Choroid plexus epithelial cell (primary cell): Measurements from ENCODE around the gene BOLA1.

Source experiments
- DNase-seq: peaks from one replicate; pipeline ENCODE4 v3.0.0-alpha.2; 2010; ENCODE audit warnings: low read depth
- H3K4me3 ChIP-seq: 2 replicates; pipeline ENCODE4 v1.5.1; 2011; ENCODE audit warnings: low read depth, mild to moderate bottlenecking, control low read depth, low read length, moderate library complexity
- CTCF ChIP-seq: conservative IDR thresholded peaks from 2 replicates; pipeline ENCODE4 v1.5.1; 2011; ENCODE audit warnings: low read depth, mild to moderate bottlenecking, control low read depth, inconsistent platforms, low read length, moderate library complexity

BOLA1 gene

GRCh38 chr1:149923626-149924025 lies 24.3 kb downstream of the BOLA1 start:
- H3K4me3 ChIP-seq = no peak overlapping the region
- no peak for TF ChIP-seq CTCF
- no peak for DNase-seq

- no peak for TF ChIP-seq CTCF
- H3K4me3 ChIP-seq = no peak overlapping the region
- DNase-seq = no peak
Measured at GRCh38 chr1:149925345-149925744, 26.0 kb downstream of the BOLA1 start.

GRCh38 chr1:149925751-149926150 lies 26.4 kb downstream of the BOLA1 start:
- no peak overlapping the region for H3K4me3 ChIP-seq
- no peak for DNase-seq
- TF ChIP-seq CTCF = no peak

- TF ChIP-seq CTCF = no peak
- peak overlapping the region; percentile 78 for H3K4me3 ChIP-seq
- DNase-seq = no peak
Measured at GRCh38 chr1:149926296-149926695, 26.9 kb downstream of the BOLA1 start.

GRCh38 chr1:149927056-149927562 lies 27.7 kb downstream of the BOLA1 start:
- DNase-seq = peak; percentile 17
- TF ChIP-seq CTCF = no peak
- H3K4me3 ChIP-seq = peak overlapping the region; percentile 78

- TF ChIP-seq CTCF = no peak
- peak within 1 kb of the TSS; percentile 78 for H3K4me3 ChIP-seq
- DNase-seq = peak; percentile 95
Measured at GRCh38 chr1:149927563-149928400, 28.4 kb downstream of the BOLA1 start, which contains the start of gene SF3B4. SF3B4 (minus strand) TSS chr1:149927803; CDS start chr1:149927759, 44 bp downstream.

- DNase-seq = no peak
- H3K4me3 ChIP-seq = peak overlapping the region; percentile 78
- no peak for TF ChIP-seq CTCF
Measured at GRCh38 chr1:149928401-149928724, 29.0 kb downstream of the BOLA1 start.
